Sigmoid colon (tissue), 7 donors: ENCODE results near the gene CCDC69. TPM values are rescaled to one million over a fixed set of nuclear protein-coding genes. Genes with fewer than 3 reads are reported as not detected.

Experiments
- DNase-seq: peaks from one replicate; pipeline ENCODE4 v3.0.0-alpha.2; 2019
- H3K27ac ChIP-seq, 4 donors: fragments of 200-600 bp; sonication (generic); one replicate each; pipeline ENCODE4 v1.5.1; 2016 to 2019; ENCODE audit warnings: mild to moderate bottlenecking in 1 of 4
- H3K27me3 ChIP-seq, 3 donors: fragments of 200-600 bp; sonication (generic); one replicate each; pipeline ENCODE4 v1.5.1; 2019; ENCODE audit warnings: mild to moderate bottlenecking in 1 of 3
- H3K36me3 ChIP-seq, 4 donors: fragments of 200-600 bp; sonication (generic); one replicate each; pipeline ENCODE4 v1.5.1; 2016 to 2019
- H3K4me1 ChIP-seq, 4 donors: fragments of 200-600 bp; sonication (generic); one replicate each; pipeline ENCODE4 v1.5.1; 2017 to 2019
- H3K4me3 ChIP-seq, 4 donors: fragments of 200-600 bp; sonication (generic); one replicate each; pipeline ENCODE4 v1.5.1; 2017 to 2019; ENCODE audit warnings: mild to moderate bottlenecking in 2 of 4, moderate library complexity in 1 of 4
- H3K9me3 ChIP-seq, 4 donors: fragments of 200-600 bp in 3 of 4; sonication (generic) in 3 of 4; one replicate each; pipeline versions ENCODE4 v1.5.1 to v1.6.1; 2013 to 2019
- EP300 ChIP-seq, 4 donors: sonication (generic); formaldehyde crosslinking; IDR thresholded peaks; one replicate each; pipeline ENCODE4 v1.6.1; 2017; ENCODE audit warnings: antibody characterized with exemption in 4 of 4
- POLR2A ChIP-seq, 2 donors: fragments of 450-650 bp; IDR thresholded peaks; one replicate each; pipeline ENCODE4 v1.6.1; 2016; ENCODE audit warnings: antibody characterized with exemption in 2 of 2, mild to moderate bottlenecking in 2 of 2, moderate library complexity in 2 of 2
- POLR2AphosphoS5 ChIP-seq, 4 donors: sonication (generic); formaldehyde crosslinking; IDR thresholded peaks; one replicate each; pipeline ENCODE4 v1.6.1; 2017; ENCODE audit warnings: antibody characterized with exemption in 4 of 4
- WGBS, 2 donors: extraction: QIAGEN DNeasy Blood & Tissue Kit; methylation state at CpG; one replicate each; pipeline ENCODE4 v1.1.7; 2013; 5-methylcytosine and 5-hydroxymethylcytosine counted together
- intact Hi-C: fragments of 100-400 bp; cut with DNase I; formaldehyde crosslinking; loops from one replicate; pipeline ENCODE4 v1.15.1; 2023
- polyA plus RNA-seq, 3 donors: library from polyadenylated mRNA; stranded (reverse); fragments of 200-250 nt; gene quantifications; one replicate each; pipeline ENCODE4 v1.2.3, GENCODE V29; 2013
- total RNA-seq, 4 donors: library from RNA; depleted of rRNA; stranded (reverse); fragments of >200 nt; gene quantifications; one replicate each; pipeline ENCODE4 v1.1.0, GENCODE V29; 2016
- TF ChIP-seq, protein P1 (sequence below), 4 experiments: fragments of 450-650 bp in 3 of 4; fragments of 200-600 bp in 1 of 4; IDR thresholded peaks; one replicate each; pipeline ENCODE4 v1.5.1; 2016 to 2019; ENCODE audit warnings: antibody characterized with exemption in 4 of 4, mild to moderate bottlenecking in 3 of 4, moderate library complexity in 2 of 4
- donor health status: healthy with polysubstance abuse.
- donor health status: Bipolar disorder and iron deficiency.
- donor health status: healthy.

CCDC69 gene
- total and polyA plus RNA-seq, 7 donors, result 6.0 to 342 (median 199) TPM

DNA sequence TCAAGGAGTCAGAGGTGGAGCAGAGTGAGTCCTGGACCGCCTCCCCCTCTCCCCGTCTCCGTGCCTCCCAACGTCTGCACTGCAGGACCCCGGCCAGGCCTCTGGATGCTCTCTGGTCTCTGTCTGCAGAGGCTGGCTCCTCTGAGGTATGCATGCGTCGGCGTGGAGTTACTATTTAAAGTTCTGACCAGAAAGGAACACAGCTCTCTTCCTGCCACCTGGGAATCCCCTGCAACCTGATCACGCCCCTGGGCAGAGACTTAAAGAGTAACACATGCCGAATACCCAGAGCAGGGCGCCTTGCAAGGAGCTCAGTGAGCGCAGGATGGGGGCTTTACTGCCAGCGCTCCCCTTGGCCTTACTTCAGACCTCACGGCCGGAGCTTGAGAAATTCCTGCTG is 82.4 kb downstream of the CCDC69 start:
- peak; percentile 82 for DNase-seq
- Histone ChIP-seq H3K27ac (peak overlapping the region; percentile 49 to 83 (median 66)), H3K4me3 (no peak overlapping the region), H3K36me3 (peaks cover 24 to 55% (median 41%) of the 10 kb centered on the region in 4 donors), H3K27me3 (no peaks in the 10 kb centered on the region), H3K9me3 (no peaks in the 10 kb centered on the region), H3K4me1 (peaks cover 0 to 65% (median 61%) of the 10 kb centered on the region in 4 donors)
- intact Hi-C loops, result no loop called here
- TF ChIP-seq EP300 (IDR thresholded peaks at IDR 0.05), result peak in 2 of 4 donors; percentile 44 to 84
- peak in 3 of 4 donors; percentile 44 to 76 (median 50) for TF ChIP-seq POLR2AphosphoS5 (IDR thresholded peaks at IDR 0.05)
- no peak for TF ChIP-seq POLR2A (IDR thresholded peaks at IDR 0.05)
- WGBS, 2 donors, result 38 to 83% methylated on average over 15 of the region's 15 CpGs

DNA sequence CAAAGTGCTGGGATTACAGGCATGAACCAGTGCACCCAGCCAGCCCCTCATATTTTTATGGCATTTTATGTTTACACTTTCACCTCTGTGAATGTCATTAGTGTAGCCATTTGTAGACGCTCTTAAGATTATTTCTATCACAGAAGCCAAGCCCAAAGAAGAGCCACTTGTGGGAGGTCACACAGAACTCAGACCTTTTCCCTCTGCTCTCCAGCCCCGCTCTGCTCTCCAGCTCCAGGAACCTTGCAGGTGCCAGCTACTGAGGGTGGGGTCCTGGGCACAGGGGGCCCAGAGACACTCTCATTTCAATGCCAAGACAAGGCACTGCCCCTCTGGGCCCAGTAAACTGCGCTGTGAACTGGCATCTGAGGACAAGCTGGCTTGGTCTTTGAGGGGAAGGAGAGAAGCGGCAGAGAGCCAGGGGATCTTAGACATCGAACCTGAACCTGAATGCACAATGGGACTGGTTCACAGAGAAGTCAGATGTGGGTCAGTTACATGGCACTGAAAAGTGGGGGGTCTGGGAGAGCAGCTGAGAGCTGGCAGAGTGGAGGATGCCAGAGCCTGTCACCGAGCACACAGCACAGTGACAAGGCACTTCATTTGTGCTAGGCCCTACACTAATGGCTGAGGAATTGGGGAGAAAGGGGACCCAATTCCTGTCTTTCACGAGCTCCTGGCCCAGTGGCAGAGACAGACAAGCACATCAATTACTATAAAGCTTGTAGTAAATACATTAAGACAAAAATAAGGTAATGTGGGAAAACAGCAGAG is 83.0 kb downstream of the CCDC69 start:
- 78 to 82% methylated on average over 7 of the region's 7 CpGs for WGBS, 2 donors
- no peak for DNase-seq
- Histone ChIP-seq H3K4me3 (no peak overlapping the region), H3K4me1 (peaks cover 0 to 59% (median 55%) of the 10 kb centered on the region in 4 donors), H3K27me3 (no peaks in the 10 kb centered on the region), H3K27ac (peak overlapping the region; percentile 49 to 83 (median 66)), H3K9me3 (no peaks in the 10 kb centered on the region), H3K36me3 (peaks cover 28 to 54% (median 46%) of the 10 kb centered on the region in 4 donors)
- TF ChIP-seq, protein P1, sequence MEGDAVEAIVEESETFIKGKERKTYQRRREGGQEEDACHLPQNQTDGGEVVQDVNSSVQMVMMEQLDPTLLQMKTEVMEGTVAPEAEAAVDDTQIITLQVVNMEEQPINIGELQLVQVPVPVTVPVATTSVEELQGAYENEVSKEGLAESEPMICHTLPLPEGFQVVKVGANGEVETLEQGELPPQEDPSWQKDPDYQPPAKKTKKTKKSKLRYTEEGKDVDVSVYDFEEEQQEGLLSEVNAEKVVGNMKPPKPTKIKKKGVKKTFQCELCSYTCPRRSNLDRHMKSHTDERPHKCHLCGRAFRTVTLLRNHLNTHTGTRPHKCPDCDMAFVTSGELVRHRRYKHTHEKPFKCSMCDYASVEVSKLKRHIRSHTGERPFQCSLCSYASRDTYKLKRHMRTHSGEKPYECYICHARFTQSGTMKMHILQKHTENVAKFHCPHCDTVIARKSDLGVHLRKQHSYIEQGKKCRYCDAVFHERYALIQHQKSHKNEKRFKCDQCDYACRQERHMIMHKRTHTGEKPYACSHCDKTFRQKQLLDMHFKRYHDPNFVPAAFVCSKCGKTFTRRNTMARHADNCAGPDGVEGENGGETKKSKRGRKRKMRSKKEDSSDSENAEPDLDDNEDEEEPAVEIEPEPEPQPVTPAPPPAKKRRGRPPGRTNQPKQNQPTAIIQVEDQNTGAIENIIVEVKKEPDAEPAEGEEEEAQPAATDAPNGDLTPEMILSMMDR (IDR thresholded peaks at IDR 0.05), result no peak
- no peak for TF ChIP-seq EP300 (IDR thresholded peaks at IDR 0.05)
- TF ChIP-seq POLR2A (IDR thresholded peaks at IDR 0.05), result no peak
- no peak for TF ChIP-seq POLR2AphosphoS5 (IDR thresholded peaks at IDR 0.05)
- intact Hi-C loops, result no loop called here

DNA sequence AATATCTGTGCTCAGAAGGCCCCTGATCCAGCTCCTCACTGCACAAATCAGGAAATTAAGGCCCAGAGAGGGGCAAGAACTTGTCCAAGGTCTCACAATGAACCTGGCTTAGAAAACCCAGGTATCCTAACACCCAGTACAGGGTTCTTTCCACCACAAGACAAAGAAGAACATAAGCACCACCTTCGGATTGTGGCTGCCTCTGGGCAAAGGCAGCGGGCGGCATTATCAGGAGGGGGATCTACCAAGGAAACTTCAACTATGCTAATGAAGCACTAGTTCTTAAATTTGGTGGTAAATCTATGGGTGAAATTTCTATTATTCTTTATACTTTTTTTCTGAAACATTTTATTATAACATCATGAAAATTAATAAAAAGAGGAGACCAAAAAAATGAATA is 84.2 kb downstream of the CCDC69 start:
- Histone ChIP-seq H3K4me1 (peaks cover 0 to 46% (median 42%) of the 10 kb centered on the region in 4 donors), H3K36me3 (peaks cover 38 to 61% (median 52%) of the 10 kb centered on the region in 4 donors), H3K9me3 (no peaks in the 10 kb centered on the region), H3K27ac (no peak overlapping the region), H3K4me3 (no peak overlapping the region), H3K27me3 (no peaks in the 10 kb centered on the region)
- intact Hi-C loops, result no loop called here
- TF ChIP-seq, protein P1 (IDR thresholded peaks at IDR 0.05), result no peak
- TF ChIP-seq EP300 (IDR thresholded peaks at IDR 0.05), result no peak
- no peak for TF ChIP-seq POLR2A (IDR thresholded peaks at IDR 0.05)
- no peak for TF ChIP-seq POLR2AphosphoS5 (IDR thresholded peaks at IDR 0.05)
- no peak for DNase-seq
- 82 to 88% methylated on average over 3 of the region's 3 CpGs for WGBS, 2 donors

DNA sequence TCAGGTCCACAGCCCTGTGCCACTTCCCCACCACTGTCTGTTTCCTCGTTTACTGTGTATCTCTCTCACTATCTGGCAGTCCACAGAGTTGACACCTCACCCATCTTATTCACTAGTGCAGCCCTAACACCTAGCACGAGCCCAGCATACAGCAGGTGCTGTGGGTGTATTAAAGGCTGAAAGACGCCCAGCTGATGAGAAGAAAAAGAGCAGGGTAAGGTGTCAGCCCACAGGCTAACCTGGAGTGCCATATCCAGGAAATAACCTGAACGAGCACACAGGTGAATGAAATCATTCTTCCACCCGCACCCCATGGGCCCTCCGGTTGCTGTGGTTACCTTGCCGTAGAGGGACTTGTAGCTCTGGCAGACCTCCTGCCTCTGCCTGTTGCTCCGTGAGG is 84.9 kb downstream of the CCDC69 start:
- no peak overlapping the region for H3K27ac ChIP-seq
- 75 to 86% methylated on average over 8 of the region's 8 CpGs for WGBS, 2 donors
- H3K27me3 ChIP-seq, result no peaks in the 10 kb centered on the region
- no peak overlapping the region for H3K4me3 ChIP-seq
- no peak for TF ChIP-seq EP300 (IDR thresholded peaks at IDR 0.05)
- intact Hi-C loops, result no loop called here
- no peak for DNase-seq
- peaks cover 40 to 67% (median 58%) of the 10 kb centered on the region in 4 donors for H3K36me3 ChIP-seq
- no peaks in the 10 kb centered on the region for H3K9me3 ChIP-seq
- peaks cover 0 to 40% (median 36%) of the 10 kb centered on the region in 4 donors for H3K4me1 ChIP-seq

DNA sequence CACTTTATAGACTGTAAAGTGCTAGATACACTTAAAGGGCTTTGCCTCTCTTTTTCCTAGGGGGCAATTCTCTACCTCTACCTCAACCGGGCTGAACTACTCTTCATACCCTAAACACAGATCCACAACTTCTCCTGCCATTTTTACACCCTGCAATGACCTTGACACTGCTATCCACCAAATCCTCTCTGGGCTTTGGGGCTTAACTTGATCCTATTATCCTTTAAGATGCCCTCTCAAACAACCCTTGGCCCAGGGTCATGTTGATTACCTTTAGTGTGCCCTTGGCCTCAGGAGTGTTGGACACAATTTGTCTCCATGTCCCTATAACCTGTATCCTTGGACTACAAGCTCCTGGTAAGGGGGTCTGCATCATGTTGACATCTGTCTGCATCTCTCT is 85.8 kb downstream of the CCDC69 start:
- DNase-seq, result no peak
- peaks cover 45 to 72% (median 66%) of the 10 kb centered on the region in 4 donors for H3K36me3 ChIP-seq
- WGBS, 2 donors, result 90 to 91% methylated on average over 1 of the region's 1 CpG
- intact Hi-C loops, result no loop called here
- H3K4me1 ChIP-seq, result peaks cover 0 to 32% (median 28%) of the 10 kb centered on the region in 4 donors
- TF ChIP-seq, protein P1 (IDR thresholded peaks at IDR 0.05), result no peak
- TF ChIP-seq EP300 (IDR thresholded peaks at IDR 0.05) (no peak), POLR2A (IDR thresholded peaks at IDR 0.05) (no peak), POLR2AphosphoS5 (IDR thresholded peaks at IDR 0.05) (no peak)
- H3K9me3 ChIP-seq, result no peaks in the 10 kb centered on the region
- no peak overlapping the region for H3K4me3 ChIP-seq
- no peaks in the 10 kb centered on the region for H3K27me3 ChIP-seq
- H3K27ac ChIP-seq, result no peak overlapping the region
